GM12873 (cell line): ENCODE measurements around the gene DAAM1.

Source experiments
- TF ChIP-seq, protein P1 (sequence below): IDR thresholded peaks from 2 replicates; pipeline ENCODE4 v1.5.1; 2012; ENCODE audit warnings: low read depth, mild to moderate bottlenecking, moderate library complexity, low read length, control low read depth; ENCODE audit not compliant: insufficient read depth; ENCODE audit errors: missing control alignments

Gene DAAM1

GRCh38 chr14:59305836-59306555 is 117.5 kb downstream of the DAAM1 start:
- TF ChIP-seq, protein P1, sequence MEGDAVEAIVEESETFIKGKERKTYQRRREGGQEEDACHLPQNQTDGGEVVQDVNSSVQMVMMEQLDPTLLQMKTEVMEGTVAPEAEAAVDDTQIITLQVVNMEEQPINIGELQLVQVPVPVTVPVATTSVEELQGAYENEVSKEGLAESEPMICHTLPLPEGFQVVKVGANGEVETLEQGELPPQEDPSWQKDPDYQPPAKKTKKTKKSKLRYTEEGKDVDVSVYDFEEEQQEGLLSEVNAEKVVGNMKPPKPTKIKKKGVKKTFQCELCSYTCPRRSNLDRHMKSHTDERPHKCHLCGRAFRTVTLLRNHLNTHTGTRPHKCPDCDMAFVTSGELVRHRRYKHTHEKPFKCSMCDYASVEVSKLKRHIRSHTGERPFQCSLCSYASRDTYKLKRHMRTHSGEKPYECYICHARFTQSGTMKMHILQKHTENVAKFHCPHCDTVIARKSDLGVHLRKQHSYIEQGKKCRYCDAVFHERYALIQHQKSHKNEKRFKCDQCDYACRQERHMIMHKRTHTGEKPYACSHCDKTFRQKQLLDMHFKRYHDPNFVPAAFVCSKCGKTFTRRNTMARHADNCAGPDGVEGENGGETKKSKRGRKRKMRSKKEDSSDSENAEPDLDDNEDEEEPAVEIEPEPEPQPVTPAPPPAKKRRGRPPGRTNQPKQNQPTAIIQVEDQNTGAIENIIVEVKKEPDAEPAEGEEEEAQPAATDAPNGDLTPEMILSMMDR, result no peak

DNA sequence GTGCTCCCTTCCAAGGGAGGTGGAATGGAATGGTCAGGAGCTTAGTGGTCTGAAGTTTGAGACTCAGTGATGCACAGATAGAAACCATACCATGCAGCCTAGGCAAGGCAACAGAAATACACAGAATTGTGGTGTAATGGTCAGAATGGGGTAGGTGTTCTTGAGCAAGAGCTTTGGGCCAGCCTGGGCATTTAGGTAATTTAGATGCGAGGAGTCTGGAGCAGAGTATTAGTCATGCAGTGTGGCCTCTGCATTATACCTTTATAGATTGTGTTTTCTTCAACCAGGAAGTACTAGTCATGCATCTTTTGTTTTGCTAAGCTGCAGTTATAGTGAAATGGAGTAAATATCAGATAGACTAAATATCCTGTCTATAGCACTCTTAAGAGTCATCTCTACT is 118.3 kb downstream of the DAAM1 start:
- TF ChIP-seq, protein P1, result no peak

GRCh38 chr14:59308086-59308485 is 119.6 kb downstream of the DAAM1 start:
- TF ChIP-seq, protein P1, result no peak

- TF ChIP-seq, protein P1, result no peak
Observed at GRCh38 chr14:59308673-59309072, 120.2 kb downstream of the DAAM1 start.

GRCh38 chr14:59309291-59309900 is 120.9 kb downstream of the DAAM1 start:
- TF ChIP-seq, protein P1, result no peak

- TF ChIP-seq, protein P1, result no peak
Observed at GRCh38 chr14:59310633-59311032, 122.2 kb downstream of the DAAM1 start.

DNA sequence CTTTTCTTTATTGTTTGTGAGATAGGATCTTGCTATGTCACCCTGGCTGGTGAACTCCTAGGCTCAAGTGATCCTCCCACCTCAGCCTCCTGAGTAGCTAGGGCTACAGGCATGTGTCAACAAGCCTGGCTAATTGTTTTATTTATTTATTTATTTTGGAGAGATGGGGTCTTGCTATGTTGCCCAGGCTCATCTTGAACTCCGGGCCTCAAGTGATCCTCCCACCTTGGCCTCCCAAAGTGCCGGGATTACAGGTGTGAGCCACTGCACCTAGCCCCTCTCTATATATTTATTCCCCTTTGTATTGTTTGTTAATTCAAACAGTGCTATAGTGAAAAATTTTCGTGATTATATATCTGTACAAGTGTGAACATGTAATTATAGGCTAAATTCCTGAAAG is 123.3 kb downstream of the DAAM1 start:
- TF ChIP-seq, protein P1, result no peak
